Measurements from ENCODE around the gene TMEM100.

Gene TMEM100

DNA sequence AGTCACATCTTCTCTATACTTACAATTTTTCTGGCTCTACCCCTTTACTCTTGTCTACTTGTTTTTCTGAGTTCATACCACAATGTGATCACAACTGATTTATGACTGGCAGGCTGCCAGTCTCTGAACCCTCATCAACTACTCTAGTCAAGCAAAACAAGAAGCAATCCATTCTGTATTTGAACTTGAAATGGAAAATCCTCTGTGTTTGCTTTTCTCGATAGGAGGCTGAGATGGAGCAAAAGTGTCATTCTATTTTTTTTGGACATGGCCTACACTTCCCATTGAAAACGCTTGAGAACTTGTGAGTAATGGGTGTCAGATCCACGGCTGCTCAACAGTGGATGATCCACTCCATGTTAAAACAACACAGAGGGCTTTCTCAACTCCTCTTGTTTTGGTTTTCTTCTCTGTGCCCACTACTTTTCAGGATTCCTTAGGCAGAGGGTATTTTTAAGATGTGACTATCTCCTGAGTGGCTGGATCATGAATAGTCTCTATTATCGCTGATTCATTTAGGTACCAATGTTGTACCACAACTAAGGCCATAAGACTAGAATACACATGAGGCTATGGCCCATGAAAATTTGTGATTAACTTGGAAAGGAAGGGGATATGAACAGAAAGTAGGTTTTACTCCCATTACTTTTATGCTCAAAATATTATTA lies 11.7 kb downstream of the TMEM100 start:
- no peak for DNase-seq

DNA sequence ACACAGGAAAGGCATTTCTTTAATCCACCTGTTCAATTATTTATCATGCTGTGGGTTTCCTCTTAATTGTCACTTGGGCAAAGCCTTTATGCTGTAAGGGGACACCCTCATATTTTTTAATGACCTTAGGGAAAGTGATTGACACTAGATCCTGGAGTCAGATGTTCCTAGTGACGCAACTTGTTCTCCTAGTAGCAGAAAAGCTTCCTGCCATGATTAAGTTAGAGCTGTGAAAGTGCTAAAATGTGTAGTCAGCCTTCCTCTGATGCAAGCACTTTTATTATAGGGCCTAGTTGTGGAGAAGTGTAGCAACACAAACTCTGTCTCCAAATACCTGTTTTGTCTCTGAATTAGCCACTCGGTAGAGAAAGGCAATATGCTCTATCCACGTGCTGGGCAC lies 12.3 kb downstream of the TMEM100 start:
- no peak for DNase-seq

DNA sequence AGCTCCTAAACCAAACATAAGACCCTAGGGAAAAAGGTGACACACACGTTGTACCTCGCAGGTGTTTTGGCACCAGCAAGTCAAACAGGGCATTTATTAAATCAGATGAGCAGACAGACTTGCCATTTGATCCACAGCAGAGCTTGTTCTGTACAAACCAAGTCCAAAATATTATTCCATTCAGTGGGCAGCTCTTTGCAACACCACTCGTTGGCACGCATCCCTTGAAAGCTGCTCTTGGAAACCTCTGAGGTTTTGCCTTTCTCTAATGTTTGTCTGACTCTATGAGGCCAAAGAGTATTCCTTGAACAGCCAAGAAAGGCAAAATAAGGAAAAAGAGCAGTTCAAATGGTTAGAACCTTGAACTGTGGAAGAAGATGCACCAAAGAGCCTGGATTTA lies 12.7 kb downstream of the TMEM100 start:
- no peak for DNase-seq

DNA sequence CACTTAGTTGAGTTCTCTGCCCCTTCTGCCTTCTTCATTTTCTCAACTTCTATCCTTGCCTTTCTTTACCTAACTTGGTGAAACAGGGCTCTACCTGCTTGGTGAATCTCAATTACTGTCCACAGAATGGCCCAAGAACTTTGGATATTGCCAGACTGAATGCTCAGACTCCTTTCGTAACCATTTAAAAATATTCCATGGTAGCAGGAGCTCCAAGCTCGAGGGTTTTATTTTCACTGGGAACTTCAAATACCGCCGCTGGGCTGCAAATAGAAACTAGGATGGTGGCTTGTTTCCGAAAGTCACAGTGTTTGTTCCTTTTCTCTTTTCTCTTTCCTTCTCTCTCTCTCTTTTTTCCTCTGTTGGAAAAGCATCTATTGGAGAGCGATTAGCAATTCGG lies 13.2 kb downstream of the TMEM100 start:
- no peak for DNase-seq

DNA sequence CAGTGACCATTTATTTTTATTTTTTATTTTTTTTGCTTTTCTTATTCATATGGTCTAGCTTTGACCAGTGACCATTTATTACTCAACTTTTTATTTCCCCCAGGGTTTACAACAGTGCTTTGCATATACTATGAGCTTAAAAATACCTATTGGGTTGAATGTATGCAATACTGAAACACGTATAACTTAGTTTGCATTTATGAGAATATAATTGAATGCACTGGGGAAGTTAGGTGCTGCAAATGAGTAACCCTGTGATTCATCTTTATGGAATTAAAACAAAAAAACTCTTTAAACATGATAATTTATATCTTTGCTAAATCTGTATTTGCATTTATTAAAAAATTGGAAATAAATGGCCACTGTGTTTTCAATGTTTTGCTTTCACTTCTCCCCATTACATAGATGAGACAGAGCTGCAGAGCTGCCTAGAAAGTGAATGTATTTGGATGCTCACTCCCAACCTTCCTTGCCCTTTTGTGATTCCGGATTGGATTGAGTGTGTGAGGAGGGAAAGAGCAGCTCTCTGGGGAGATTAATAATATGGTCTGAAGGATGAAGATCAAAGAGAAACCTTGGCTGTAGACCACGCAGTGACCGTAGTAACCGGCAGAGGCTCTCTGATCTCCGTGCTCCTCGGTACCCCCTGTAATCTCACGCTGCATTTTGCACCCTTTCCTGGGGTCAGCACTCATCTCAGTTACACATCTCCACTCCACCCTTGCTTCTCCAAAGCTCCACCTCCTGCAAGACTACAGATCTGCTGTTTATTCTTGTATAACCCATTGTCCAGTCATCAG lies 14.3 kb downstream of the TMEM100 start:
- no peak for DNase-seq

DNA sequence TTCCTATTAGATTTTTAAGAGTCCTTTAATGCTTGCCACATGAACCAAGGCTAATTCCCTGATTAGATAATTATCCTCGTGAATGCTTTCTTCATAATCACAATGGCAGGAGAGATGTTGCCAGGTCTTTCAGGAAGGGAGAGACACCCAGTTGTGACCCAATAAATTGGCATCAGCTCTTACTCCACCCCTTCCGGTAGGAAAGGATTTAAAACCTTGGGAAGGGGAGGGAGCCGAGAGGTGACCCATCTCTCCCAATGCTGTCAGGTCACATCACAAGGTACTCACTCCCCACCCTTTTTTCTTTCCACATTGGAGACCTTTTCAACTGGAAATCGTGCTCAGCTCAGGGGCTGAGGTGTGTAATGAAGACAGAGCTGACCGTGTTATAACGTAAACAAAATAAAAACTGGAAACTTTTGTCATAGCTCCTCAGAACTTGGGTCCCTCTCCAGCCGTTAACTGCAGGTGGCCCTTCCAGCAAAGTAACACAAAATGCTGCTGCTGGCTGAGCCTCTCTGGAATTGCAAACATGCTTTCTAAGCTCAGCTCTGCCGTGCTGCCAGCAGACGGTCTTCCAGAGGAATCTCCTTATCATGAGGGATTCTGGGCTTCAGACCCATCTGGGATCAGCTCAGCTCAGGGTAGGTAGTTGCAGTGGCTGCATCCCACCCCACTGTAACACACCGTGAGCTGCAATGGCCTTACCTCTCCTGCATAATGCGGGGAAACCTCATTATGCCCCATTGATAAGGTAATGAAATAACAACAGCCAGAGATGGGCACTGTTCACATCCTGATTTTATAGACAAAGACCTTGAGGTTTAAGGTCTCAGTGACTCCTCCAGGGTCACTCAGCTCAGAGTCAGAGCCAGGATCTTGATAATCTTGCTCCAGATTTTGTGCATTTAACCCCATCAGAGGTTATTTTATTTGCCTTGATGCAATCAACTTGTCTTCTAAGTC lies 15.6 kb downstream of the TMEM100 start:
- no peak for DNase-seq

DNA sequence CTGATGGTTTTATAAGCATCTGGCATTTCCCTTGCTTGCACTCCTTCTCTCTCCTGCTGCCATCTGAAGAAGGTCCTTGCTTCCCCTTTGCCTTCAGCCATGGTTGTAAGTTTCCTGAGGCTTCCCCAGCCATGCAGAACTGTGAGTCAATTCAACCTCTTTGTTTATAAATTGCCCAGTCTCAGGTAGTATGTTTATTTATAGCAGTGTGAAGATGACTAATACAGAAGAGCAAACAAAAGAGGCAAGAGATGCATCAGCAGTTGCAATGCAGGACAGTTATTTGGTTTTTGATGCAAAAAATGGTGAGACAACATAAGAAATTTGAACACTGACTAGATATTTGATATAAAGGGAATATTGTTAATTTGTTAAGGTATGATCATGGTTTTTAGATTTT lies 16.8 kb downstream of the TMEM100 start:
- no peak for DNase-seq

DNA sequence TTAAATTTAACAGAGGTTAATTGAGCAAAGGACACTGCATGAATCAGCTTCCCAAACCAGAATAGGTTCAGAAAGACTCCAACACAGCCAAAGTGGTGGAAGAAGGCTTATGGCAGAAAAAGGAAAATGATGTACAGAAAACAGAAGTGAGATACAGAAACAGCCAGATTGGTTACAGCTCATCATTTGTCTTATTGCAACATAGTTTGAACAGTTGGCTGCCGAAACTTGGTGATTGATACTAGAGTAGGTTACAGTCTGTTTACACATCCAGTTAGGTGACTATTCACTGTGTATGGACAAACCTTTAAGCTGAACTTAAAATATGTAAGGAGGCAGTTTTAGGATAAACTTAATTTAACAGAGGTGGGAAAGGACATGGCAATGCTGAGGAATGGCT lies 18.3 kb downstream of the TMEM100 start:
- no peak for DNase-seq

DNA sequence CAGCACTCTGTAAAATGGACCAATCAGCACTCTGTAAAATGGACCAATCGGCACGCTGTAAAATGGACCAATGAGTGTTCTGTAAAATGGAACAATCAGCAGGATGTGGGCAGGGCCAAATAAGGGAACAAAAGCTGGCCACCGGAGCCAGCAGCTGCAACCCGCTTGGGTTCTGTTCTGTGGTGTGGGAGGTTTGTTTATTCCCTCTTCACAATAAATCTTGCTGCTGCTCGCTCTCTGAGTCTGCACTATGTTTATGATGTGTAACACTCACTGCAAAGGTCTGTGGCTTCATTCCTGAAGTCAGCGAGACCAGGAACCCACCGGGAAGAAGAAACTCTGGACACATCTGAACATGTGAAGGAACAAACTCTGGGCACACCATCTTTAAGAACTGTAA lies 20.5 kb downstream of the TMEM100 start:
- no peak for DNase-seq

DNA sequence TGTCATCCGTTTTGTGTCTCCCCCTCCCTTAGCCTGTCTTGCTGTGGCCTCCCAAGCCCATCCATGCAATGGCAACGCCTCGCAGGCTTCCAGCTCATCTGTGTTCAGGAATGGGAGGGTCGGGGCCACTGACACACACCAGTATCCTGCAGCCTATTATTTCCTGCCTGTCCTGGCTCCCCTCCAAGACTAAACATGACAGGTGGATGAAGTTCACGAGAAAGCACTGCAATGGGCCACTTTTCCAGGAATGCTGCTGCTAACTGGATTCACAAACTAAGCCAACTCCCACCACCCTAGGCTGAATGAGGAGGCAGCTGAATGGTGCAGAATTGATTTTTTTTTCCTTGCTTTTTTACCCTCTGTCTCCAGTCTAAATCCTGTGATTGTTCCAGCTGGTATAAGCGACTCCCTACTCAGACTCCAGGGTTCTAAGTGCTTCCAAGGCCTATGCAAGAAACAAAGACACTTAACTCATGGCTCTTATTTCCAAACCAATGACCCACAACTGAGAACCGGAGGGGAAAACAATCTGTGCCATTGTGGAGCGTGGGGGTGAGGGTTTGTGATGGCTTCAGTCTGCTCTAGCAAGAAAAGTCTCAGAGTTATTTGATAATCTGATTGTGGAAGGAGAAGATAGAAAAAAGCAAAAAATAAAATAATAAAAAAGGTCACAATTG lies 23.3 kb downstream of the TMEM100 start:
- no peak for DNase-seq

DNA sequence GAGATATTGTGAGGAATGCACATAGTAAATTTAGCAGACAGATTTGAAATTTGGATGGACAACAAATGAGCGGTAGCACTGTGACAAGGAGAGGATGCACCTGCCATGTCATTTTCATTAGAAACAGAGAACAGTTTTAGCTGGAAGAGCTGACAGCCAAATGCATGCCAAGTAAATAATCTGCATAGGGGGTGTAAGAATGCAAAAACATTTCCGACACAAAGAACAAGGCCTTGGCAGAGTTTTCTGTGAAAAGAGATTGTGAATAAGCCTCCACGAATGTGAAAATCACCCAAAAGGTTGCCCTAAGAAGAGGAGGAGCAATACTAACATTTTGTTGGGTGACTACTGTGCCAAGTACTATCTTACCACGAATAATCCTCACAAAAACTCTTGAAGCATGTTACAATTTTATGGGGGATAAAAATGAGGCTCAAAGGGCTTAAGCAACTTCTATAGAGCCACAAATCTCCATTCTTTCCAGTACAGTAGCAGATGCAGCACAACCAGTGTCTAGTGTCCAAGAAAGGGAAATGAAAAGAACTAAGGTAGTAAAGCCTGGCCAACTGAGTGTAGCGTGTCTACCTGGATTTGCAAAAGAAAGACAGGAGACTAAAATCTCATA lies 28.3 kb downstream of the TMEM100 start:
- DNase-seq = no peak

DNA sequence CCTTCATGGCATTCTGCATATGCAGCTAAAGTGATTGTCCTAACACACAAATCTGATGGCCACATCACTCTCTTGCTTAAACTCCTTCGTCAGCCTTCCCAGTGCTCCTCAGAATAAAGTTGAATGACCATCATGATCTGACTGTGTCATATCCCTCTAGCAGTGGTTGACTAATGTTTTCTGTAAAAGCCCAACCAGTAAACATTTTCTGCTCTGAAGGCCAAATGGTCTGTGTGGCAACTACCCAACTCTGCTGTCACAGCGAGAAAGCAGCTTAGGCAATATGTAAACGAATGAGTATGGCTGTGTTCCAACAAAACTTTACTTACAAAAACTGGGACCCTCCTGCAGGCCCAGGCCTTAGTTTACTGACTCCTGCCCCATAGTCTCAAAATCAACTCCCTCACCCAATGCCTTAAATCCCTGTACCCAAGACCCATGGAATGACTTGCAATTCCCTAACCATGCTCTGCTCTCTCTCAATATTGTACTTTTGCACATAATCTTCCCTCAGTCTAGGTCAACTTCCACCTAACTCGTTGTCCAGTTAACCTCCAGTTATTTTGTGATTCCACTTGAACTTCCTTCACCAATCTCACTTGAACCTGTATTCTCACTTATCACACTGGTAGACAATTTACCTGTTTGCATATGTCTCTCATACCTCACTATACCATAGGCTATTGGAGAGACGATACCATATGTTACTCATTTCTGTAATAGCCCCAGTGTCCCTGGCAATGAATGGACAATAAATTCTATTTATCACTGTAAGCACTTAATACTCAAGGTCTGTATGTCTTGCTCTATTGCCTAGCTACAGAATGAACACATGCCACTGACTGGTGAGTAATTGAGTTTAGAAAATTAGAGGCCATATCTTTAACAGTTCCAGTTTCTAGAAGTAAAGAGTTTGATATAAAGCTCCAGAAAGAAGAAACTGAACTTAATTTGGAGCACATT lies 29.1 kb downstream of the TMEM100 start:
- no peak for DNase-seq

DNA sequence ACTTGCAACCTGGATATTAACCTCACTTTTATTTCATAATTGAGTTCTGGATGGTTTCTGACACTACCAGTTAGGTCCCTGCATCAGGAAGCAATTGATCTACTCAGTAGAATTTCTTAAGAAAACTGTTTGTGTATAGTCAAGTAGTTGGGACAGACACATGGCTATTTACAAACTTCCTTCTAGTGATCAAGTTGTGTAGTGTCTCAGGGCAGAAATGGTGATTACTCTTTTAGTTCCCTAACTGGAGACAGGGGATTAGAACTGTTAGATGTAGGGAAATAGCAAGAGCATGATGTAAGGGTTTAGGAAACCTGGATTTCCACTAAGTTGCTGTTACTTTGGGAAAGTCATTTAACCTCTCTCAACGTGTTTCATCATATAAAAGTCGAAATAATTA lies 30.4 kb downstream of the TMEM100 start:
- DNase-seq = no peak

DNA sequence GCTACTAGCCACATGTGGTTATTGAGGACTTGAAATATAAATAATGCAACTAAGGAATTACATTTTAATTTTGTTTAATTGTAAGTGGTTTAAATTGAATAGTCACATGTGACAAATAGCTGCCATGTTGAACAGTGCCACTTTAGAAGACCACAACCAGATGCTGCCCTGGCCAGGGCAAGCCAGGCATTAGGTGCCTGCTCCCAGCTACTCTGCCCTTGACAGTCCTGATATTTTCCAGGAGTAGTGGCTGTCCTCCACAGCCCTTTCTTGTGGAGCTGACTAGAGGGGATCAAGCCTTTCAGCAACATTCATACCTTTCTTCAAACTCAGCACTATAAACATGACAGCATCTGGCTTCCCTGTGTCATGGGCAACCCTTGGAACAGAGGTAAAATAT lies 31.0 kb downstream of the TMEM100 start:
- no peak for DNase-seq

DNA sequence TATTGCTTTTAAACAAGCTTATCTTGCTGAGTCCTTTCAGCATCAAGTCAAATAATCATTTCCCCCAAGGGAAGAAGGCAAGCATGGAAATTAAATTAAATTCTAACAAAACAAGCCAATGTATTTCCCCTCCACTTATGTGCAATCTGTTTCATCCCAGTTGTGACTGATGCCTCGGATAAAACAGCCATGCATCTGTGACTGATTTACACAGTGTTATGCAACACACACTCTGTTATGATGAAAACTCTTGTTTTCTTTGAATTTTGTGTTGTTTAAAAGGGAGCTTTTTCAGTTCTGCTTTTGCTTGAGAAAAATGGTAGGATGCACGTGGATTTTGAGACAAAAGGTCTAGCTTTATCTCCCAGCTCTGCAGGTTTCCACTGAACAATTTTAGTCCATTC lies 32.6 kb downstream of the TMEM100 start:
- no peak for DNase-seq

DNA sequence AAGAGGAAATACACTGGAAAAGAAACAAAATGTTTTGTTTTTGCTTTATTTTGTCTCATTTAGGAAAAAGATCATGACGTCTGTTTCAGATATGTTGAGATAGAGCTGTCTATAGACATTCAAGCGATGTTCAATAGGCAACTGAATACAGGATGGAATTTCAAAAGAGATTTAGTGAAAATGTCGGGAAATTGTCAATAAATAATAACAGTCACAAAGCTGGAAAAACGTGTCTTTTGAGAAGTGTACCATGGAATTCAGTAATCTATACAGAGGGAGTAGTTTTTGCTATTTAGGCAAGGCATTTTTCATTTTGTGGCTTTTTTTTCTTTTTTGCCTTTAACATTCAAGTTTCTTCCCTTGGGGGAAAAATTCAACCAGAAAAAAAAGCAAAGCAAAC lies 33.0 kb downstream of the TMEM100 start:
- DNase-seq = no peak

DNA sequence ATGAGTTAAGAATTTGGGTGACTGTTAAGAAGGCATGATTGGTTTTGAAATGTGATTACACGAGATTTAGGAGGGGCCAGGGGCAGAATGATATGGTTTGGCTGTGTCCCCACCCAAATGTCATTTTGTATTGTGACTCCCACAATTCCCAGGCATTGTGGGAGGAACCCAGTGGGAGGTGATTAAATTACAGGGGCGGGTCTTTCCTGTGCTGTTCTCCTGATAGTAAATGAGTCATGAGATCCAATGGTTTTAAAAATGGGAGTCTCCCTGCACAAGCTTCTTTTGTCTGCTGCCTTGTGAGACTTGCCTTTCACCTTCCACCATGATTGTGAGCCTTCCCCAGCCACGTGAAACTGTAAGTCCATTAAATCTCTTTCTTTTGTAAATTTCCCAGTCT lies 34.6 kb downstream of the TMEM100 start:
- DNase-seq = no peak

DNA sequence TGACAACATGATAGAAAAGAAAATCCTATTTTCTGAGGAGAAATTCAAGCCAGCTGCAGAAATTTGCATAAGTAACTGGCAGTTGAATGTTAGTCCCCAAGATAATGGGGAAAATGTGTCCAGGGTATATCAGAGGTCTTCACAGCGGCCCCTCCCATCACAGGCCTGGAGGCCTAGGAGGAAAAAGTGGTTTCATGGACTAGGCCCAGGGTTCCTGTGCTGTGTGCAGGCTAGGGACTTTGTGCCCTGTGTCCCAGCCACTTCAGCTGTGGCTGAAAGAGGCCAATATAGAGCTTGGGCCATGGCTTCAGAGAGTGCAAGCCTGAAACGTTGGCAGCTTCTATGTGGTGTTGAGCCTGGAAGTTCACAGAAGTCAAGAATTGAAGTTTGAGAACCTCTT lies 35.6 kb downstream of the TMEM100 start:
- no peak for DNase-seq

DNA sequence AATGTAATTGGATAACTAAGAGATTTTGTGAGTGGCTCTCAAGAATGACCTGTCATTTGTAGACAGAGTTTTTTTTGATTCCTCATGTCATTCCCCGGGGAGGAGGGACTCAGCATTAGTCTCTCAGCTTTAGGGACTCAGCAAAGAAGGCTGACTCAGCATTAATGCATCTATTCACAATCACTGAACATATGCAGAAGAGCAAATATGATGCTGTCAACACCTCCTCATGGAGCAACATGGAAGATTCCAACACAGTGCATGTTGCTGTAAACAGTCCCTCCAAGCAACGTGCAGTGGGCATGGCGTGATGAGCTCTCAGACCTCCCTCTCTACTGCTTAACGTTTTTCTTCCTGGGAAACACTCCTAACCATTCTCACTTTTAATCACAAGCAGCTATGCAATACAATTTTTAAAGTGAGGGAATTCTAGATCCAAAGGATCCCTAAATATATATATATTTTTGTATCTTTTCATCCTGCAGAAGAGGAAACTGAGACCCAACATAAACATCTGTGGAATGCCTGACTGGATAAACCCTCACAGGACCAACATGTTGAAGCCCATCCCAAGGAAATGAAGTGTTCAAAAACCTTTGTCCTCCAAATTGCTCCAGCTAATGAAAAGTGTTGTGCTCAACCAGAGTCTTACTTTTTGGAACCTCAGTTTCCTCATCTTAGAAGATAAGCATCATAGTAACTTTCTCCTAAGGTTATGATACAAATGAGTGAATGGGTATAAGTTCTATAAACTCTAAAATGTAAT lies 38.9 kb downstream of the TMEM100 start:
- no peak for DNase-seq

DNA sequence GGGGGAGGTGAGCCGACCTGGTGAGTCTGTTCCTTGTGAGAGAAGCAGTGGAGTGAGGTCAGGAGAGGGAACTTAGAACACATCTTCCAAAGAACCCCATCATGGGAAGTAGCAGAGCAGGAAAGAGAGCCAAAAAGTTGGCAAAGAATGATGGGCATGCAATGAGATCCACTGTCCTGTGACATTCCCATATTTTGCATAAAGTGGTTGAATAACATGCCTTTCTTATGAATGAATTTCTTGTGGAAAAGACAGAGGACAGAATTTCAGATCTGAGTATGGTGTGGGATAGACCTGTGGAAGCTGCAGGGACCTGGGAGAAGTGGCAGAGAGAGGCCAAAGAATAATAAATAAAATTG lies 41.3 kb downstream of the TMEM100 start:
- no peak for DNase-seq
